AG09309 (cell line): ENCODE results near the gene CHSY1.

Experiments
- DNase-seq: peaks from one replicate; pipeline ENCODE4 v3.0.0-alpha.2; 2010; ENCODE audit warnings: low read depth
- H3K4me3 ChIP-seq: 2 replicates; pipeline ENCODE4 v1.5.1; 2011; ENCODE audit warnings: mild to moderate bottlenecking, low read depth, low read length, moderate library complexity; ENCODE audit not compliant: control insufficient read depth
- TF ChIP-seq, protein P1 (sequence below): IDR thresholded peaks from 2 replicates; pipeline ENCODE4 v1.5.1; 2011; ENCODE audit warnings: mild to moderate bottlenecking, low read depth, low read length, inconsistent platforms; ENCODE audit not compliant: insufficient read depth, control insufficient read depth; ENCODE audit errors: missing control alignments

CHSY1 gene

DNA sequence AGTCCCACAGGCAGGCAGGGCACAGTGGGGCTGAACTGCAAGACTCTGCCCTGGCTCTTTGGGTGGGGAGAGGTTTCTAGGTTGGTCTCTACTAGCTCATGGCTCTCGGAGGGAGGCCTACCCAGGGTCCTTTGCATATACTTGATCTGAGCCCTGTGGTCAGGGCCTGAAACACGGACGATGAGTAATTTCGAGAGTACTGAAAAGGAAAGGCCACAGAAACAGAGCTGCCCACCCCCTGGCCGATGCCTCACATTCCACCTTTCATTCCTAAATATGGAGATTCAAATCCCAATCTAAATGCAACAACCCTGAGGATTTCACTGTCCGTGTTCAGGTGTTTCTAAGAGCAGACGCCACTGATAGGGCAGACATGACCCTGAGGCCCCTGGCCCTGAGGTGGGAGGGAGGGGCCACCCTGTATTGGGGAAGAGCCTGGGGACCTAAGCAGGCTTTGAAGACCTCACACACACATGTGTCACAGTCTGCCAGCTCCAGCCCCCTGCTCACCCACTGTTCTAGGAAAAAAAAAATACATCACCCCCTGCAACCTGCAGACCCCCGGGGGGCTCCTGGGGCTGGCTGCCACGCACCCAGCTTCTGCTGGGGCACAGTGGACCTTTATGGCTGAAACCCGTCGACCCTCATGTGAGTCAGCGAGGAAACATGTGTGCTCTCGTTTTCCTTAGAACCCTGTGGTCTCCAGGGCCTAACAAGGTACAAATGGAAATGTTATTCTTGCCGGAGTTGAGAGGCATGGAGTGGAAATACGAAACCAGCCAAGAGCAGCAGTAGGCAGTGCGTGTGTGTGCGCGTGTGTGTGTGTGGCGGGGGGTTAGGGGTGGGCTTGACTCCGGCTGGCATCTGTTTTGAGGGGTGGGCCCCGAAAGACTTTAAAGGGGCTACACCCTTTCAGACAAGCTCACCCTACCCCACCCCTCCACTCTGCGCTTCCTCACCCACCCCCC is 112.7 kb downstream of the CHSY1 start:
- TF ChIP-seq, protein P1, sequence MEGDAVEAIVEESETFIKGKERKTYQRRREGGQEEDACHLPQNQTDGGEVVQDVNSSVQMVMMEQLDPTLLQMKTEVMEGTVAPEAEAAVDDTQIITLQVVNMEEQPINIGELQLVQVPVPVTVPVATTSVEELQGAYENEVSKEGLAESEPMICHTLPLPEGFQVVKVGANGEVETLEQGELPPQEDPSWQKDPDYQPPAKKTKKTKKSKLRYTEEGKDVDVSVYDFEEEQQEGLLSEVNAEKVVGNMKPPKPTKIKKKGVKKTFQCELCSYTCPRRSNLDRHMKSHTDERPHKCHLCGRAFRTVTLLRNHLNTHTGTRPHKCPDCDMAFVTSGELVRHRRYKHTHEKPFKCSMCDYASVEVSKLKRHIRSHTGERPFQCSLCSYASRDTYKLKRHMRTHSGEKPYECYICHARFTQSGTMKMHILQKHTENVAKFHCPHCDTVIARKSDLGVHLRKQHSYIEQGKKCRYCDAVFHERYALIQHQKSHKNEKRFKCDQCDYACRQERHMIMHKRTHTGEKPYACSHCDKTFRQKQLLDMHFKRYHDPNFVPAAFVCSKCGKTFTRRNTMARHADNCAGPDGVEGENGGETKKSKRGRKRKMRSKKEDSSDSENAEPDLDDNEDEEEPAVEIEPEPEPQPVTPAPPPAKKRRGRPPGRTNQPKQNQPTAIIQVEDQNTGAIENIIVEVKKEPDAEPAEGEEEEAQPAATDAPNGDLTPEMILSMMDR: no peak
- DNase-seq: no peak
- H3K4me3 ChIP-seq: no peak overlapping the region

DNA sequence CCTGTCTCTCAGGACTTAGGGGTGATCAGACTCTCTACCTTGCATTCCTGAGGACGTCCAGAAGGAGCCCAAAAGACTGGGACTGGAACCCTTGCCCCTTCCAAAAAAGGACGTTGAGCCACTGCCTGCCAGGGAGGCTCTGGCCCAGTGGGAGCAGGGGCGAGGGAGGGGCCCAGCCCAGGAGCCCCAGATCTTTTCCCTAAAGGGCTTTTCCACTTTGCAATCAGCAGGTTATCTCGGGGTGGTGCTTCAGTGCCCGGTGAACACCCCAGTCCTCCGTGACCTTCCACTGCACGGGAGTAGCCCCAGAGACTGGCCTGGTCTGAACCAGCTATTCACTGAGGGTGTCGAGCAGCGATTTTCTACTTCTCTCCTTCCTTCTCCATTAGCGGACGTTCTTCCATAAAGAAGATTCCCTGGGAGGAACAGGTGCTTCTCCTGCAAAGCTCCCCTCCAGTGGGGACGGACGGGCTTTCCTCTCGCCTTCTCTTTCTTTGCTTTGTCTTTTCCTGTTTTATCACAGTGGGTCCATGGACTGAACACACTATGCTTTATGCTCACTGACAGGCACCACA is 113.7 kb downstream of the CHSY1 start:
- DNase-seq: no peak
- H3K4me3 ChIP-seq: no peak overlapping the region
- TF ChIP-seq, protein P1: no peak

DNA sequence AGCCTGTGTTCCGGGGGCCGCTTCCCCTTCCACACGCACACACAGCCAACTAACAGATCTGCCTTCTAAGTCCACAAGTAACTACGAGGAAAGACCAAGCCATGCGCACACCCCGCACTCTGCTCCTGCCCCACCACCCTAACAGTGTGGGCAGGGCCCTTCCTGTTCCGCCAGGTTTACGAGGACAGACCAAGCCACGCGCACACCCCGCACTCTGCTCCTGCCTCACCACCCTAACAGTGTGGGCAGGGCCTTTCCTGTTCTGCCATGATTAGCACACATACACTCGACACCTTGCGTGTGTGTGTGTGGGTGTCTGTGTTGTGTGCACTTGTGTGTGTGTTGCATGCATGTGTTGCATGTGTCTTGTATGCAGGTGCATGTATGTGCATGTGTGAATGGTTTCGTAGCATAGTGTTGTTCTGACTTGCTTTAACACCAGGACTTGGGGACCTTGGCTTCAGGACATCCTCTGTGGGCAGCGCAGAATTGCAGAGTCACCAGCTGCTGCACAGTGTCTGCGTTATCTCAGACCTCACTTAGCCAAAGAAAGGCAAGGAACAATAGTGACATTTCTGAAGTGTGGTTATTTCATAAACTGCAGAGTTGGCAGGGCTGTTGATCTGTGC is 114.4 kb downstream of the CHSY1 start:
- no peak for DNase-seq
- no peak overlapping the region for H3K4me3 ChIP-seq
- TF ChIP-seq, protein P1: no peak

DNA sequence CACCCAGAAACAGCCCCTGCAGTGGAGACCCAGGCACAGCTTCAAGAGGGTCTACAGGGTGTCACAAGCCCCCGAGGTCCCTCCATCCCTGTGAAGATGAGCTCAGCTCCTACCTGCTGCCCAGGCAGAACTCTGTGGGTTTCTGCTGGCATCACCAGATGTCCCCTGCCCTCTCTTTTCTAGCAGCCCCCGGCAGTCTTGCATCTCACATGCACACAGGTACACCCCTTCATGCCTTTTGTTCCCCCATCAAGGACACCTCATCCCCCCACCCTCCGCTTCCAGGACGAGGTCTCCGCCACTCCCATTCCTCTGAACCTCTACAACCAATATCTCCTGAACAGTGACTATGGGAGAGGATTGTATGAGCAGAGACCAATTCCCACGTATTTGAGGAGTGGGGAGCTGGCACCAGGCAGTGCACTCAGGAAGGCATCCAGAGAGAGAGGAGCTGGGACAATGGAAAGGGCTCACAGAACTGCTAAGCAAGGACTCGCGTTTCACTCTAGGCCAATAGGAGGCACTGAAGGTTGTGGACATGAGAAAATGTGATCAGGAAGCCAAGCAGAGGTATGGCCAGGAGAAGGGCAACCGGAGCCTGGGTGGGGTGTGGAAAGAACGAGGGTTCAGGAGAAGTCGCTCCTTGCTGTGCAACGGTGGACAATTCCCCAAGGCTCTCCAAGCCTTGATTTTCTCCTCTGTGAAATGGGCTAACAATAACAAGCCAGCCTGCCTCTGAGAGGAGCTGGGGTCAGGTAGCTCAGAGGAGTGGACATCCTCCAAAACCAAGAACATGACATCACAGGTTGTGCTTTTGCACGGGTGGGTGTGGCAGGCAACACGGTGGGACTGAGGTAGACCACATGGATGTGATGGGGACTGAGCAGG is 115.2 kb downstream of the CHSY1 start:
- TF ChIP-seq, protein P1: no peak
- H3K4me3 ChIP-seq: no peak overlapping the region
- DNase-seq: no peak

DNA sequence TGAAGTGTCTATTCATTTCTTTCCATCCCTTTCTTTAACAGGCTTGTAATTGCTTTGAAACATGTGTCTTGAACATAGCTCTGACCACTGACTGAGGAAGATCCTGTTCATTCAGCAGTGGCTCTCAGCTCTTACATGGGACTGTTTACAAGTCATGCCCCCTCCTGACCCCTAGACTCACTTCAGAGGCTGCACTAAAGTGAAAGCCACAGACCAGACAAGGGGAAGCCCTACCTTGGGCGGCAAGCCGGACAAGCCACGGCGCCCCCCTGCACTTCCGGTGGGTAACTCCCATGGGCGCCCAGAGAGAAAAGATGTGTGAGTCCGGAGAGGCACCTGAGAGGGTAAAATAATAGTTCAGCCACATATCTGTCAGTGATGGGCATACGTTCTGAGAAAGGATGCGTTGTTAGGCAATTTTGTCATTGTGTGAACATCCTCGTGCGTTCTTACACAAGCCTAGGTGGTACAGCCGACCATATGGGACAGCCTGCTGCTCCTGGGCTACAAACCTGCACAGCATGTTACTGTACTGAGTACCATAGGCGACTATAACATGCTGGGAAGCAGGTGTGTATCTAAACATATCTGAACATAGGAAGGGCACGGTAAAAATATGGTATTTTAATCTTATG is 116.2 kb downstream of the CHSY1 start:
- TF ChIP-seq, protein P1: no peak
- DNase-seq: no peak
- no peak overlapping the region for H3K4me3 ChIP-seq
